ENCODE measurements around the gene CDKL4. TPM values are rescaled to one million over a fixed set of nuclear protein-coding genes. Genes with fewer than 3 reads are reported as not detected.

CDKL4 gene
- total RNA-seq, 4 donors from 2014 or later: 0.48 to 1.5 TPM; not detected in 2

GRCh38 chr2:39216346-39217191, 27.2 kb downstream of the CDKL4 start:
- WGBS: 79% methylated on average over 12 of the region's 12 CpGs
- H3K27ac ChIP-seq: no peak overlapping the region

GRCh38 chr2:39215545-39215944, 28.2 kb downstream of the CDKL4 start:
- DNase-seq (ENCODE audit: low spot score in 2 of 2): no peak

More at GRCh38 chr2:39216346-39217191, 27.2 kb downstream of the CDKL4 start:
- Histone ChIP-seq H3K4me3 (no peak overlapping the region), H3K9me3 (no peaks in the 10 kb centered on the region), H3K27me3 (no peaks in the 10 kb centered on the region), H3K36me3 (no peaks in the 10 kb centered on the region), H3K4me1 (no peaks in the 10 kb centered on the region)
- DNase-seq (ENCODE audit: low spot score in 2 of 2): no peak
- TF ChIP-seq POLR2AphosphoS5 (IDR thresholded peaks at IDR 0.05) (no peak), EP300 (IDR thresholded peaks at IDR 0.05) (no peak), POLR2A (IDR thresholded peaks at IDR 0.05) (no peak), CTCF (IDR thresholded peaks at IDR 0.05) (no peak)

GRCh38 chr2:39213015-39213414, 30.8 kb downstream of the CDKL4 start:
- 89% methylated on average over 1 of the region's 1 CpG for WGBS
- Histone ChIP-seq H3K4me3 (no peak overlapping the region), H3K27ac (no peak overlapping the region), H3K4me1 (no peaks in the 10 kb centered on the region), H3K9me3 (no peaks in the 10 kb centered on the region), H3K36me3 (no peaks in the 10 kb centered on the region), H3K27me3 (no peaks in the 10 kb centered on the region)
- no peak for DNase-seq (ENCODE audit: low spot score in 2 of 2)
- no peak for TF ChIP-seq CTCF (IDR thresholded peaks at IDR 0.05)
- TF ChIP-seq POLR2AphosphoS5 (IDR thresholded peaks at IDR 0.05): no peak
- no peak for TF ChIP-seq POLR2A (IDR thresholded peaks at IDR 0.05)
- no peak for TF ChIP-seq EP300 (IDR thresholded peaks at IDR 0.05)

More at GRCh38 chr2:39215545-39215944, 28.2 kb downstream of the CDKL4 start:
- 88% methylated on average over 2 of the region's 2 CpGs for WGBS
- H3K4me3 ChIP-seq: no peak overlapping the region
- H3K27me3 ChIP-seq: no peaks in the 10 kb centered on the region
- no peaks in the 10 kb centered on the region for H3K4me1 ChIP-seq
- H3K9me3 ChIP-seq: no peaks in the 10 kb centered on the region
- TF ChIP-seq EP300 (IDR thresholded peaks at IDR 0.05): no peak
- no peak for TF ChIP-seq POLR2AphosphoS5 (IDR thresholded peaks at IDR 0.05)
- TF ChIP-seq CTCF (IDR thresholded peaks at IDR 0.05): no peak
- TF ChIP-seq POLR2A (IDR thresholded peaks at IDR 0.05): no peak
- no peaks in the 10 kb centered on the region for H3K36me3 ChIP-seq
- H3K27ac ChIP-seq: no peak overlapping the region

GRCh38 chr2:39210846-39211245, 32.9 kb downstream of the CDKL4 start:
- Histone ChIP-seq H3K27ac (no peak overlapping the region), H3K9me3 (no peaks in the 10 kb centered on the region), H3K4me1 (no peaks in the 10 kb centered on the region), H3K4me3 (no peak overlapping the region), H3K27me3 (no peaks in the 10 kb centered on the region), H3K36me3 (no peaks in the 10 kb centered on the region)
- DNase-seq (ENCODE audit: low spot score in 2 of 2): no peak
- TF ChIP-seq POLR2A (IDR thresholded peaks at IDR 0.05) (no peak), POLR2AphosphoS5 (IDR thresholded peaks at IDR 0.05) (no peak), EP300 (IDR thresholded peaks at IDR 0.05) (no peak), CTCF (IDR thresholded peaks at IDR 0.05) (no peak)
- WGBS: 78% methylated on average over 1 of the region's 1 CpG

- Histone ChIP-seq H3K9me3 (no peaks in the 10 kb centered on the region), H3K27me3 (no peaks in the 10 kb centered on the region), H3K36me3 (no peaks in the 10 kb centered on the region), H3K4me1 (no peaks in the 10 kb centered on the region), H3K4me3 (no peak overlapping the region), H3K27ac (no peak overlapping the region)
- WGBS: 87% methylated on average over 6 of the region's 6 CpGs
- DNase-seq (ENCODE audit: low spot score in 2 of 2): no peak
- TF ChIP-seq EP300 (IDR thresholded peaks at IDR 0.05) (no peak), POLR2AphosphoS5 (IDR thresholded peaks at IDR 0.05) (no peak)
These were observed 40.4 kb downstream of the CDKL4 start for GRCh38 chr2:39203382-39203781.

Data from suprapubic skin (tissue), 4 donors.